Omental fat pad (tissue), 4 donors: Measurements from ENCODE around the gene SEMA6B. TPM values are rescaled to one million over a fixed set of nuclear protein-coding genes. Genes with fewer than 3 reads are reported as not detected.

Source experiments
- ATAC-seq: fragments of 150-250 bp; one replicate; pipeline ENCODE4 v1.9.1; 2016; ENCODE audit warnings: mild to moderate bottlenecking, moderate library complexity; ENCODE audit not compliant: low FRiP score
- DNase-seq: peaks from one replicate; pipeline ENCODE4 v3.0.0-alpha.2; 2019; ENCODE audit warnings: low spot score
- total RNA-seq, 4 donors: library from RNA; depleted of rRNA; stranded (reverse); fragments of >200 nt; gene quantifications; one replicate each; pipeline ENCODE4 v1.1.0, GENCODE V29; 2016
- TF ChIP-seq, protein P1 (sequence below), 3 donors: fragments of 450-650 bp; IDR thresholded peaks; one replicate each; pipeline ENCODE4 v1.5.1; 2016 to 2017; ENCODE audit warnings: antibody characterized with exemption in 3 of 3, mild to moderate bottlenecking in 3 of 3, moderate library complexity in 2 of 3

SEMA6B gene
- total RNA-seq, 4 donors from 2014 or later, result 4.4 to 39.3 (median 10.9) TPM

DNA sequence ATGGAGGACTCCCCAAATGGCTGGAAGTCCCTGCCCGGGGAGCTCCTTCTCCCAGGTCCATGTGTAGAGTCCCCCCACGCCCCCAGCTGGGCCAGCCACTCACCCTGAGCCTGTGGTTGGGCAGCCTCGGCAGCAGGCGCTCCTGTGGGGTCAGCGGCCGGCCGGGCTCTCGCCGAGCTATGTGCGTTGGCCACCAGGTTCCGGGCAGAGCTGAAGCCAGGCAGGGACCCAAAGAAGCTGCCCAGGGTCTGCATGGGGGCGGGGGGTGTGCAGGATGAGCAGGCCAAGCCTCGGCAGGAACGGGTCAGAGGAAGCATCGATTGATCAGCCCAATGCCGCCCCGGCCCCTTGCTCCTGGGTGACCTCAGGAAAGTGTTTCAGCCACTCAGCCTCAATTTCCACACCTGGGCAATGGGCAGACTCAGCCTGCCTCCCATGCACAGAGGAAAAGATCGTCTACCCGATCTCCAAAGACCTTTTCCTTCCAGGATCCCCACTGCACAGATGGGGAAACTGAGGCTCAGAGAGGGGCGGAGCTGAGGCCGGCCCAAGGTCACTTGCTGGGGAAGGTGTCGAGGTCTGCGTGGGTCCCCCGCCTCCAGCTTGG is 41.9 kb downstream of the SEMA6B start:
- TF ChIP-seq, protein P1, sequence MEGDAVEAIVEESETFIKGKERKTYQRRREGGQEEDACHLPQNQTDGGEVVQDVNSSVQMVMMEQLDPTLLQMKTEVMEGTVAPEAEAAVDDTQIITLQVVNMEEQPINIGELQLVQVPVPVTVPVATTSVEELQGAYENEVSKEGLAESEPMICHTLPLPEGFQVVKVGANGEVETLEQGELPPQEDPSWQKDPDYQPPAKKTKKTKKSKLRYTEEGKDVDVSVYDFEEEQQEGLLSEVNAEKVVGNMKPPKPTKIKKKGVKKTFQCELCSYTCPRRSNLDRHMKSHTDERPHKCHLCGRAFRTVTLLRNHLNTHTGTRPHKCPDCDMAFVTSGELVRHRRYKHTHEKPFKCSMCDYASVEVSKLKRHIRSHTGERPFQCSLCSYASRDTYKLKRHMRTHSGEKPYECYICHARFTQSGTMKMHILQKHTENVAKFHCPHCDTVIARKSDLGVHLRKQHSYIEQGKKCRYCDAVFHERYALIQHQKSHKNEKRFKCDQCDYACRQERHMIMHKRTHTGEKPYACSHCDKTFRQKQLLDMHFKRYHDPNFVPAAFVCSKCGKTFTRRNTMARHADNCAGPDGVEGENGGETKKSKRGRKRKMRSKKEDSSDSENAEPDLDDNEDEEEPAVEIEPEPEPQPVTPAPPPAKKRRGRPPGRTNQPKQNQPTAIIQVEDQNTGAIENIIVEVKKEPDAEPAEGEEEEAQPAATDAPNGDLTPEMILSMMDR (IDR thresholded peaks at IDR 0.05), result no peak
- DNase-seq (no peak), ATAC-seq (no peak)

DNA sequence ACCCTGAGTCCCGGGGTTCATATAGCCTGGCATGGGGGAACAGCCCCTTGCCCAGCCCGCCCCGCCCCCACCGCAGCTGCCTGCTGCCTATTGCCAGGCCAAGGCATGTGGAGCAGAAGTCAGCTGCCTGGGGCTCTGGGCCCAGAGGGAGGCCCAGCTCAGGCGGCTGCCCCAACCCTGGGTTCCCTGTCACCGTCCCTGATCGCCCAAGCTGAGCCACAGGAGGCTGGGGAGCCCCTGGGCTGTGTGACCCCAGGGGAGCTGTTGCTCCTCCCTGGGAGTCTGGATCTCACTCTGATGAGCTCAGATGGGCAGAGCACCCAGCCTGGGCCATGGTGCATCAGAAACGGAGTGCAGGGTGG is 42.6 kb downstream of the SEMA6B start:
- ATAC-seq, result no peak
- TF ChIP-seq, protein P1 (IDR thresholded peaks at IDR 0.05), result no peak
- no peak for DNase-seq

DNA sequence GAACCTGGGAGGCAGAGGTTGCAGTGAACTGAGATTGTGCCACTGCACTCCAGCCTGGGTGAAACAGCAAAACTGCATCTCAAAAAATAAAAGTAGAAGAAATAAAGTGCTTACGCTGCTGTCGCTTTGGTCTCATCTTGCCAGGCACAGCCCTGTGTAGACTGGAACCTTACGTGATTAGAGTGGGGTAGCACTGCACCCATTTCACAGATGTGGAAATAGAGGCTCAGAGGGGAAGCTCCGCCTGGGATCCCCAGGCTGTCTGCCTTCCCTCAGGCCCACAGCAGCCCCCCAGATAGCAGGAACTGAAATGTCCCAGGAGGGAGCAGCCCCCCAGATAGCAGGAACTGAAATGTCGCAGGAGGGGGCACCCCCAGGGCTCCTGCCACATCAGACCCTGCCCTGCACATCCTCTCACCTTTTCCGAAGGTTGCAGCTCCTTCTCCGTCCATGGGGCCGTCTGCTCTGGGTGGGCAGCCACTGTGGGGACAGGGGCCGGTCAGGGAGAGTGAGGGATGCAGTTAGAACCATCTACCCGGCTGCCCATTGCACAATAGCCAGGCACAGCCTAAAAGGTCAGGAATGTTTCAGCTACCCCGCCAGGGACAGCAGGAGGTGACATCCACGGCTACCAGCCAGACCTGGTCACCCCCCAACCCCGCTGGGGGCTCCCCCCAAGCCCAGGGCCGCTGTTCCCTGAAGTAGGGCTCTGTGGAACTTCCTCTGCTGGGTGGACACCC is 43.1 kb downstream of the SEMA6B start:
- no peak for ATAC-seq
- TF ChIP-seq, protein P1 (IDR thresholded peaks at IDR 0.05), result no peak
- DNase-seq, result no peak

GRCh38 chr19:4515732-4516131 is 43.8 kb downstream of the SEMA6B start:
- TF ChIP-seq, protein P1 (IDR thresholded peaks at IDR 0.05), result no peak
- DNase-seq (no peak), ATAC-seq (no peak)

DNA sequence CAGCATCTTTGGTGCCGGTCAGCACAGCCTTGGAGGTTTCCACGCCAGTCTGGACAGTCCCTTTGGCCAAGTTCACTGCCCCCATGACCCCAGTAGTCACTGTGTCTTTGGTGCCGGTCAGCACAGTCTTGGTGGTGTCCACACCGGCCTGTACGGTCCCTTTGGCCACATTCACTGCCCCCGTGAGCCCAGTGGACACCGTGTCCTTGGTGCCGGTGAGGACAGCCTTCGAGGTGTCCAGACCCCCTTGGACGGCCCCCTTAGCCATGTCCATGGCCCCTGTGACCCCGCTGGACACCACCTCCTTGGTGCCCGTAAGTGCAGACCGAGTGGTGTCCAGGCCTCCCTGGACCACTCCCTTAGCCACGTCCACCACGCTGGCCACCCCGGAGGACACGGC is 46.2 kb downstream of the SEMA6B start:
- ATAC-seq (no peak), DNase-seq (no peak)
- TF ChIP-seq, protein P1 (IDR thresholded peaks at IDR 0.05), result no peak

GRCh38 chr19:4512070-4512469 is 47.4 kb downstream of the SEMA6B start:
- DNase-seq, result no peak
- ATAC-seq, result no peak
- TF ChIP-seq, protein P1 (IDR thresholded peaks at IDR 0.05), result no peak
